GM23248 (cell line): ENCODE results near the gene SLC43A1. TPM values are rescaled to one million over a fixed set of nuclear protein-coding genes. Genes with fewer than 3 reads are reported as not detected.

ENCODE experiments used
- DNase-seq: peaks from one replicate; pipeline ENCODE4 v3.0.0-alpha.2; 2015
- H2AFZ ChIP-seq: fragments of 200-600 bp; sonication (generic); 2 replicates; pipeline ENCODE4 v1.6.1; 2016; ENCODE audit warnings: antibody characterized with exemption
- H3F3A ChIP-seq: fragments of 200-600 bp; sonication (generic); 2 replicates; pipeline ENCODE4 v1.6.1; 2016; ENCODE audit warnings: mild to moderate bottlenecking, antibody characterized with exemption, mixed run types; ENCODE audit not compliant: insufficient read depth
- H3K27ac ChIP-seq: fragments of 200-600 bp; sonication (generic); 2 replicates; pipeline ENCODE4 v1.5.1; 2016; ENCODE audit warnings: mild to moderate bottlenecking
- H3K27me3 ChIP-seq: fragments of 200-600 bp; sonication (generic); replicated peaks from 2 replicates; pipeline ENCODE4 v1.6.1; 2016; ENCODE audit warnings: mild to moderate bottlenecking; ENCODE audit not compliant: insufficient read depth
- H3K36me3 ChIP-seq: fragments of 200-600 bp; sonication (generic); 2 replicates; pipeline ENCODE4 v1.6.1; 2016; ENCODE audit warnings: low read depth, mild to moderate bottlenecking
- H3K4me1 ChIP-seq: fragments of 200-600 bp; sonication (generic); 2 replicates; pipeline ENCODE4 v1.6.1; 2016; ENCODE audit warnings: mild to moderate bottlenecking; ENCODE audit not compliant: insufficient read depth
- H3K4me2 ChIP-seq: fragments of 200-600 bp; sonication (generic); one replicate; pipeline ENCODE4 v1.6.1; 2016; ENCODE audit warnings: mild to moderate bottlenecking; ENCODE audit not compliant: unreplicated experiment
- H3K4me3 ChIP-seq: fragments of 200-600 bp; sonication (generic); 2 replicates; pipeline ENCODE4 v1.5.1; 2016; ENCODE audit warnings: mild to moderate bottlenecking
- H3K79me2 ChIP-seq: fragments of 200-600 bp; sonication (generic); 2 replicates; pipeline ENCODE4 v1.6.1; 2016; ENCODE audit warnings: mild to moderate bottlenecking; ENCODE audit not compliant: insufficient read depth
- H3K9ac ChIP-seq: fragments of 200-600 bp; sonication (generic); 2 replicates; pipeline ENCODE4 v1.6.1; 2016; ENCODE audit warnings: mild to moderate bottlenecking
- H3K9me2 ChIP-seq: fragments of 200-600 bp; sonication (generic); 2 replicates; pipeline ENCODE4 v1.6.1; 2016; ENCODE audit warnings: mixed run types, mild to moderate bottlenecking, moderate library complexity; ENCODE audit not compliant: insufficient read depth
- H3K9me3 ChIP-seq: fragments of 200-600 bp; sonication (generic); one replicate; pipeline ENCODE4 v1.6.1; 2017; ENCODE audit warnings: low read depth
- H4K20me1 ChIP-seq: fragments of 200-600 bp; sonication (generic); 2 replicates; pipeline ENCODE4 v1.6.0; 2016; ENCODE audit not compliant: insufficient read depth
- EZH2 ChIP-seq: fragments of 200-600 bp; sonication (generic); IDR thresholded peaks from 2 replicates; pipeline ENCODE4 v1.6.1; 2018; ENCODE audit warnings: antibody characterized with exemption, mild to moderate bottlenecking; ENCODE audit not compliant: insufficient read depth, poor library complexity, severe bottlenecking
- EZH2phosphoT487 ChIP-seq: fragments of 200-600 bp; sonication (generic); IDR thresholded peaks from 2 replicates; pipeline ENCODE4 v1.6.1; 2018; ENCODE audit warnings: antibody characterized with exemption, moderate library complexity, mild to moderate bottlenecking, low read depth; ENCODE audit not compliant: insufficient read depth
- WGBS, 2 experiments: methylation state at CpG; one replicate each; pipeline ENCODE4 v1.1.6; 2015 to 2017; ENCODE audit warnings: low lambda C conversion rate in 2 of 2, low coverage in 1 of 2; ENCODE audit errors: missing lambda C conversion rate in 2 of 2; 5-methylcytosine and 5-hydroxymethylcytosine counted together
- in situ Hi-C: fragments of 300-500 bp; cut with MboI; formaldehyde crosslinking; loops from 2 replicates; pipeline ENCODE4 v1.15.0; 2020
- polyA plus RNA-seq: library from polyadenylated mRNA; unstranded; fragments of >200 nt; fragmentation: Nextera tagmentation; extraction: Ambion mirVana; gene quantifications from 2 replicates; pipeline ENCODE4 v1.2.1, GENCODE V29; 2016
- total RNA-seq: library from RNA; depleted of rRNA; stranded (reverse); fragments of >200 nt; shearing (Covaris generic); gene quantifications from 2 replicates; pipeline ENCODE4 v1.2.3, GENCODE V29; 2014

SLC43A1 gene
- total and polyA plus RNA-seq, 2 experiments from 2014 or later = 7.1 to 9.3 TPM

GRCh38 chr11:57485217-57485990, 30.1 kb downstream of the SLC43A1 start:
- Histone ChIP-seq H2AFZ (peak overlapping the region; percentile 35; the same call in 1 of the 2 replicates), H3K4me1 (peaks cover 17% of the 10 kb centered on the region), H3K9me2 (no peaks in the 10 kb centered on the region), H3K36me3 (no peaks in the 10 kb centered on the region), H3K27me3 (0 out of 2 replicates have a peak, but pooled peaks cover 3% of the 10 kb centered on the region), H4K20me1 (no peaks in the 10 kb centered on the region), H3F3A (peaks cover 16% of the 10 kb centered on the region), H3K4me2 (no peak overlapping the region), H3K4me3 (no peak overlapping the region), H3K9ac (peak overlapping the region; percentile 67), H3K79me2 (no peaks in the 10 kb centered on the region), H3K27ac (peak overlapping the region; percentile 77), H3K9me3 (no peaks in the 10 kb centered on the region)
- peak; percentile 89 for DNase-seq
- TF ChIP-seq EZH2phosphoT487 (no peak), EZH2 (no peak)
- in situ Hi-C loops = no loop called here
- 47 to 51% methylated on average over 10 of the region's 10 CpGs for WGBS, 2 experiments

- Histone ChIP-seq H3F3A (peaks cover 15% of the 10 kb centered on the region), H3K27me3 (0 out of 2 replicates have a peak, but pooled peaks cover 3% of the 10 kb centered on the region), H3K36me3 (no peaks in the 10 kb centered on the region), H3K4me3 (no peak overlapping the region), H3K27ac (no peak overlapping the region), H3K9ac (no peak overlapping the region), H4K20me1 (no peaks in the 10 kb centered on the region), H3K9me2 (no peaks in the 10 kb centered on the region), H2AFZ (no peak overlapping the region), H3K9me3 (no peaks in the 10 kb centered on the region), H3K4me1 (peaks cover 17% of the 10 kb centered on the region), H3K79me2 (no peaks in the 10 kb centered on the region), H3K4me2 (no peak overlapping the region)
- TF ChIP-seq EZH2phosphoT487 (no peak), EZH2 (no peak)
- DNase-seq = peak; percentile 48
- WGBS, 2 experiments = 80 to 85% methylated on average over 7 of the region's 7 CpGs
- in situ Hi-C loops = no loop called here
Measured at GRCh38 chr11:57484141-57484710, 31.3 kb downstream of the SLC43A1 start.

GRCh38 chr11:57483562-57483918, 32.0 kb downstream of the SLC43A1 start:
- H4K20me1 ChIP-seq = no peaks in the 10 kb centered on the region
- H3K27ac ChIP-seq = no peak overlapping the region
- H2AFZ ChIP-seq = peak overlapping the region; percentile 88
- peaks cover 17% of the 10 kb centered on the region for H3K4me1 ChIP-seq
- in situ Hi-C loops = no loop called here
- no peaks in the 10 kb centered on the region for H3K79me2 ChIP-seq
- H3K9me3 ChIP-seq = no peaks in the 10 kb centered on the region
- H3K4me3 ChIP-seq = peak overlapping the region; percentile 78
- no peak for TF ChIP-seq EZH2phosphoT487
- TF ChIP-seq EZH2 = no peak
- DNase-seq = no peak
- H3K9ac ChIP-seq = peak overlapping the region; percentile 67
- no peaks in the 10 kb centered on the region for H3K9me2 ChIP-seq
- H3F3A ChIP-seq = peaks cover 15% of the 10 kb centered on the region
- 41 to 53% methylated on average over 3 of the region's 3 CpGs for WGBS, 2 experiments
- H3K4me2 ChIP-seq = peak overlapping the region; percentile 98
- H3K27me3 ChIP-seq = 0 out of 2 replicates have a peak, but pooled peaks cover 3% of the 10 kb centered on the region
- no peaks in the 10 kb centered on the region for H3K36me3 ChIP-seq

GRCh38 chr11:57482782-57483561, 32.5 kb downstream of the SLC43A1 start:
- no peaks in the 10 kb centered on the region for H3K36me3 ChIP-seq
- TF ChIP-seq EZH2phosphoT487 = no peak
- no peak for TF ChIP-seq EZH2
- H4K20me1 ChIP-seq = no peaks in the 10 kb centered on the region
- no peaks in the 10 kb centered on the region for H3K9me3 ChIP-seq
- peaks cover 17% of the 10 kb centered on the region for H3K4me1 ChIP-seq
- 0 out of 2 replicates have a peak, but pooled peaks cover 3% of the 10 kb centered on the region for H3K27me3 ChIP-seq
- no peaks in the 10 kb centered on the region for H3K9me2 ChIP-seq
- in situ Hi-C loops = no loop called here
- peak; percentile 74 for DNase-seq
- H3F3A ChIP-seq = peaks cover 15% of the 10 kb centered on the region
- WGBS, 2 experiments = 3 to 4% methylated on average over 30 to 52 of the region's 52 CpGs
- H2AFZ ChIP-seq = peak overlapping the region; percentile 88
- peak overlapping the region; percentile 78 for H3K4me3 ChIP-seq
- H3K4me2 ChIP-seq = peak overlapping the region; percentile 98
- peak overlapping the region; percentile 67 for H3K9ac ChIP-seq
- H3K27ac ChIP-seq = no peak overlapping the region
- H3K79me2 ChIP-seq = no peaks in the 10 kb centered on the region
